H1 (cell line): Measurements from ENCODE around the gene PCIF1. TPM values are rescaled to one million over a fixed set of nuclear protein-coding genes. Genes with fewer than 3 reads are reported as not detected.

ENCODE experiments used
- CTCF ChIA-PET: fragments of 300-600 bp; sonication (Branson Sonifier 250); formaldehyde crosslinking; loops from one replicate; lab custom pipeline; 2021; ENCODE audit not compliant: partially characterized antibody; lab: Charles Lee
- POLR2A ChIA-PET: fragments of 300-600 bp; sonication (Branson Sonifier 250); formaldehyde crosslinking; loops from one replicate; lab custom pipeline; 2021; ENCODE audit warnings: inconsistent platforms; ENCODE audit not compliant: partially characterized antibody; lab: Charles Lee
- DNase-seq, 2 experiments: peaks; one replicate each; pipeline versions ENCODE4 v3.0.0 to v3.0.0-alpha.2; 2010 to 2022; ENCODE audit warnings: low spot score in 2 of 2, low read depth in 1 of 2, mixed read lengths in 1 of 2
- FAIRE-seq: peaks from 2 replicates; lab custom pipeline; 2011; peaks lifted over from hg19 to GRCh38; lab: Jason Lieb, UNC
- H2AFZ ChIP-seq: 2 replicates; pipeline ENCODE4 v1.8.1; 2012; ENCODE audit warnings: low read length, inconsistent platforms
- H2AK5ac ChIP-seq: 2 replicates; pipeline ENCODE4 v1.6.1; 2013; ENCODE audit warnings: low read depth, low read length
- H2BK120ac ChIP-seq: replicated peaks from 2 replicates; pipeline ENCODE3; 2013; ENCODE audit warnings: low read depth, low read length, inconsistent platforms
- H2BK12ac ChIP-seq: 2 replicates; pipeline ENCODE4 v1.6.1; 2013; ENCODE audit warnings: low read depth, low read length
- H2BK15ac ChIP-seq: 2 replicates; pipeline ENCODE4 v1.6.1; 2013; ENCODE audit warnings: low read length
- H2BK20ac ChIP-seq: 2 replicates; pipeline ENCODE4 v1.6.1; 2013; ENCODE audit warnings: low read length
- H2BK5ac ChIP-seq: 2 replicates; pipeline ENCODE4 v1.6.1; 2013; ENCODE audit warnings: low read depth, low read length
- H3K14ac ChIP-seq: 2 replicates; pipeline ENCODE4 v1.6.1; 2013; ENCODE audit warnings: inconsistent platforms; ENCODE audit not compliant: insufficient read length
- H3K18ac ChIP-seq: 2 replicates; pipeline ENCODE4 v1.6.1; 2013; ENCODE audit warnings: low read length; ENCODE audit errors: extremely low read depth
- H3K23ac ChIP-seq: 2 replicates; pipeline ENCODE4 v1.6.1; 2013; ENCODE audit warnings: inconsistent platforms; ENCODE audit not compliant: insufficient read length
- H3K23me2 ChIP-seq: 2 replicates; pipeline ENCODE4 v1.6.1; 2013; ENCODE audit warnings: low read depth, low read length
- H3K27ac ChIP-seq: 2 replicates; pipeline ENCODE4 v1.6.1; 2011; ENCODE audit warnings: low read depth, low read length, inconsistent platforms
- H3K27me3 ChIP-seq, 4 experiments: replicated peaks in 1 of 4; 1 replicate in 1 of 4; 2 replicates in 3 of 4; pipeline versions ENCODE4 v1.6.1 to v1.8.1; 2011 to 2013; ENCODE audit warnings: low read length in 3 of 4, mild to moderate bottlenecking in 3 of 4, inconsistent platforms in 2 of 4, mixed read lengths in 2 of 4, moderate library complexity in 1 of 4; ENCODE audit not compliant: control insufficient read depth in 3 of 4, insufficient read depth in 3 of 4; ENCODE audit errors: extremely low read depth in 1 of 4
- H3K36me3 ChIP-seq, 4 experiments: 2 replicates each; pipeline versions ENCODE4 v1.6.1 to v1.8.1; 2011 to 2013; ENCODE audit warnings: mild to moderate bottlenecking in 4 of 4, low read length in 3 of 4, moderate library complexity in 2 of 4, control low read depth in 1 of 4, inconsistent platforms in 1 of 4; ENCODE audit not compliant: insufficient read depth in 4 of 4, control insufficient read depth in 2 of 4
- H3K4ac ChIP-seq: replicated peaks from 2 replicates; pipeline ENCODE3; 2013; ENCODE audit warnings: low read length, low read depth, mixed read lengths, inconsistent platforms; ENCODE audit not compliant: insufficient read length
- H3K4me1 ChIP-seq, 4 experiments: replicated peaks in 1 of 4; 1 replicate in 1 of 4; 2 replicates in 3 of 4; pipeline versions ENCODE4 v1.6.1 to v1.8.1; 2011 to 2013; ENCODE audit warnings: low read length in 3 of 4, inconsistent platforms in 2 of 4, mixed read lengths in 1 of 4; ENCODE audit not compliant: insufficient read depth in 4 of 4, control insufficient read depth in 3 of 4
- H3K4me2 ChIP-seq, 2 experiments: 2 replicates each; pipeline versions ENCODE4 v1.6.1 to v1.8.1; 2011 to 2013; ENCODE audit warnings: low read depth in 2 of 2, low read length in 2 of 2, control low read depth in 1 of 2, inconsistent platforms in 1 of 2, mild to moderate bottlenecking in 1 of 2; ENCODE audit not compliant: insufficient read depth in 1 of 2
- H3K4me3 ChIP-seq, 4 experiments: fragments of 200-600, 300-600 bp in 1 of 4; sonication (generic), shearing (Covaris generic), sonication (Bioruptor Twin) in 1 of 4; 2 replicates each; pipeline versions ENCODE4 v1.5.1 to v1.8.1; 2011 to 2016; ENCODE audit warnings: low read length in 4 of 4, low read depth in 3 of 4, control low read depth in 2 of 4, inconsistent platforms in 2 of 4, mild to moderate bottlenecking in 2 of 4, mixed read lengths in 1 of 4, moderate library complexity in 1 of 4; ENCODE audit not compliant: insufficient read depth in 2 of 4; ENCODE audit errors: extremely low read depth in 1 of 4
- H3K56ac ChIP-seq: replicated peaks from 2 replicates; pipeline ENCODE3; 2013; ENCODE audit warnings: low read depth, mild to moderate bottlenecking, mixed read lengths, low read length, inconsistent platforms; ENCODE audit not compliant: insufficient read length
- H3K79me1 ChIP-seq: 2 replicates; pipeline ENCODE4 v1.6.1; 2013; ENCODE audit warnings: low read depth, low read length, control low read depth
- H3K79me2 ChIP-seq, 2 experiments: 2 replicates each; pipeline versions ENCODE4 v1.6.1 to v1.8.1; 2012 to 2013; ENCODE audit warnings: low read length in 2 of 2, mild to moderate bottlenecking in 2 of 2, inconsistent platforms in 1 of 2; ENCODE audit not compliant: insufficient read depth in 2 of 2, control insufficient read depth in 1 of 2
- H3K9ac ChIP-seq, 4 experiments: replicated peaks in 1 of 4; 1 replicate in 1 of 4; 2 replicates in 3 of 4; pipeline versions ENCODE4 v1.6.1 to v1.8.1; 2011 to 2013; ENCODE audit warnings: low read depth in 3 of 4, low read length in 3 of 4, control low read depth in 2 of 4, mild to moderate bottlenecking in 2 of 4, moderate library complexity in 2 of 4, inconsistent platforms in 1 of 4; ENCODE audit errors: extremely low read depth in 1 of 4
- H3K9me3 ChIP-seq, 2 experiments: 2 replicates each; pipeline versions ENCODE4 v1.6.1 to v1.8.1; 2012 to 2013; ENCODE audit warnings: mild to moderate bottlenecking in 2 of 2, moderate library complexity in 2 of 2, control low read depth in 1 of 2, inconsistent platforms in 1 of 2, low read depth in 1 of 2, low read length in 1 of 2, mixed read lengths in 1 of 2; ENCODE audit not compliant: insufficient read depth in 2 of 2
- H4K20me1 ChIP-seq, 2 experiments: replicated peaks in 1 of 2; 2 replicates each; pipeline versions ENCODE3 to v1.8.1; 2011 to 2013; ENCODE audit warnings: inconsistent platforms in 2 of 2, low read length in 2 of 2, mild to moderate bottlenecking in 1 of 2; ENCODE audit not compliant: insufficient read depth in 2 of 2, control insufficient read depth in 1 of 2
- H4K5ac ChIP-seq: 2 replicates; pipeline ENCODE4 v1.6.1; 2013; ENCODE audit warnings: low read length, low read depth, mixed read lengths, inconsistent platforms; ENCODE audit not compliant: insufficient read length
- H4K8ac ChIP-seq: 2 replicates; pipeline ENCODE4 v1.8.0; 2013; ENCODE audit warnings: mild to moderate bottlenecking, moderate library complexity, low read length, inconsistent platforms; ENCODE audit not compliant: insufficient read depth; ENCODE audit errors: extremely low read depth
- H4K91ac ChIP-seq: replicated peaks from 2 replicates; pipeline ENCODE3; 2013; ENCODE audit warnings: low read length, mixed read lengths, inconsistent platforms; ENCODE audit not compliant: insufficient read length
- BCL11A ChIP-seq, 2 experiments: IDR thresholded peaks; one replicate each; pipeline ENCODE4 v1.6.1; 2011; ENCODE audit warnings: low read depth in 2 of 2, low read length in 2 of 2, mild to moderate bottlenecking in 2 of 2
- GTF2F1 ChIP-seq: IDR thresholded peaks from 2 replicates; pipeline ENCODE4 v1.6.1; 2012; ENCODE audit warnings: low read depth, low read length, improper control_type of control experiment, borderline replicate concordance
- JUND ChIP-seq: IDR thresholded peaks from 2 replicates; pipeline ENCODE4 v1.6.1; 2011; ENCODE audit warnings: mild to moderate bottlenecking, improper control_type of control experiment, low read length
- KDM1A ChIP-seq: fragments of 200-600, 300-600 bp; sonication (generic); IDR thresholded peaks from 2 replicates; pipeline ENCODE4 v1.7.1; 2016; ENCODE audit warnings: mild to moderate bottlenecking, low read length, borderline replicate concordance
- POLR2A ChIP-seq, 2 experiments: IDR thresholded peaks; 1 replicate in 1 of 2; 2 replicates in 1 of 2; pipeline ENCODE4 v1.6.1; 2011; ENCODE audit warnings: low read depth in 2 of 2, low read length in 2 of 2, mild to moderate bottlenecking in 2 of 2; ENCODE audit errors: control extremely low read depth in 1 of 2
- RFX5 ChIP-seq: IDR thresholded peaks from 2 replicates; pipeline ENCODE4 v1.6.1; 2011; ENCODE audit warnings: low read depth, low read length, improper control_type of control experiment, borderline replicate concordance
- RNF2 ChIP-seq: fragments of 200-900, 300-1000 bp; sonication (generic); IDR thresholded peaks from 2 replicates; pipeline ENCODE4 v1.7.1; 2016; ENCODE audit warnings: borderline replicate concordance, low read depth, mild to moderate bottlenecking, antibody characterized with exemption, low read length; ENCODE audit not compliant: poor library complexity, severe bottlenecking; ENCODE audit errors: missing control alignments
- SAP30 ChIP-seq: fragments of 300-600 bp; sonication (generic); IDR thresholded peaks from 2 replicates; pipeline ENCODE4 v1.7.1; 2012; ENCODE audit warnings: low read length, moderate library complexity, mild to moderate bottlenecking, inconsistent platforms; ENCODE audit not compliant: insufficient read depth, insufficient replicate concordance
- SP1 ChIP-seq: IDR thresholded peaks from 2 replicates; pipeline ENCODE4 v1.6.1; 2011; ENCODE audit warnings: low read depth, low read length
- TAF7 ChIP-seq: optimal IDR thresholded peaks from 2 replicates; pipeline ENCODE3; 2011; ENCODE audit warnings: low read depth, mild to moderate bottlenecking, inconsistent platforms, low read length, moderate library complexity, borderline replicate concordance
- TBP ChIP-seq: IDR thresholded peaks from 2 replicates; pipeline ENCODE4 v1.6.1; 2011; ENCODE audit warnings: low read depth, low read length, improper control_type of control experiment
- WGBS, 2 experiments: shearing (Covaris generic) in 1 of 2; methylation state at CpG; one replicate each; pipeline versions ENCODE4 v1.1.6 to v1.1.7; 2013 to 2015; ENCODE audit warnings: low lambda C conversion rate in 2 of 2, mixed read lengths in 2 of 2, inconsistent platforms in 1 of 2, low coverage in 1 of 2, missing lambda C conversion rate in 1 of 2; ENCODE audit not compliant: insufficient replicate concordance in 2 of 2, insufficient coverage in 1 of 2, insufficient read length in 1 of 2; ENCODE audit errors: extremely low coverage in 1 of 2, missing lambda C conversion rate in 1 of 2; 5-methylcytosine and 5-hydroxymethylcytosine counted together
- polyA plus RNA-seq, 7 experiments: library from polyadenylated mRNA; depleted of rRNA in 3 of 7; stranded (reverse) in 5 of 7; unstranded in 2 of 7; fragments of >200 nt in 5 of 7; fragments of 200-250 nt in 2 of 7; gene quantifications; 1 replicate in 5 of 7; 2 replicates in 1 of 7; 4 replicates in 1 of 7; pipeline versions ENCODE4 v1.2.1 to v1.2.3, GENCODE V29; 2011 to 2013; ENCODE audit warnings: missing spikeins in 2 of 7, mixed read lengths in 2 of 7
- total RNA-seq: library from RNA; stranded (reverse); fragmentation: NEBNext Ultra II Directional; extraction: Animal tissue kit (Norgen Biotek cat#: 25700); gene quantifications from 2 replicates; pipeline ENCODE4 v1.2.1, GENCODE V29; 2021

The PCIF1 gene
- total and polyA plus RNA-seq, 2 of the 8 experiments (the other 6 are each of a cell fraction or from before 2014, with no cell fraction given), result 30.3 to 30.6 TPM

DNA sequence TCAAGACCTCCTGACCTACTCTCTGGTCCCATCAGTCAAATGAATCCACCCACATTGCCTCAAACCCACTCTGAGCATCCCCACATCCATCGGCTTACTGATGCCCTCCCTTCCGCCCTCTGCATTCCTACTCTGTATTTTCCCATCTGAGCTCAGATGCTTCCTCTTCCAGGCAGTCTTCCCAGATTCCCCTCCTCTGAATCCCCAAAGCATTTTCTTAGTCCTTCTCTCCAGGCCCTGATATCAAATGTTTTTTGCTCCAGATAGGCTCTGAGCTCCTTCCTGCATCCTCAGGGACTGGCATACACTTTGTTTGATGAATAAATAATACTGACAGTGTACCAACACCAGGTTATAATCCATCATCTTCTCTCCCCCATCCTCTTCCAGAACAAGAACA, 26.4 kb upstream of the PCIF1 start:
- no peak overlapping the region for H2BK5ac ChIP-seq
- 97% methylated on average over 2 of the region's 2 CpGs; no CpG with 5 or more reads in 1 of the 2 experiments for WGBS, 2 experiments
- no peak overlapping the region for H2BK12ac ChIP-seq
- H3K23ac ChIP-seq, result no peak overlapping the region
- no peak overlapping the region for H2BK120ac ChIP-seq
- H2AFZ ChIP-seq, result no peak overlapping the region
- peaks cover 0 to 2% (median 0%) of the 10 kb centered on the region in 4 experiments; a peak in 3 of 7 replicates for H3K4me1 ChIP-seq
- no peak overlapping the region for H3K14ac ChIP-seq
- no peak for TF ChIP-seq RNF2
- TF ChIP-seq JUND, result no peak
- TF ChIP-seq SP1, result no peak
- no peak for TF ChIP-seq SAP30
- TF ChIP-seq TBP, result no peak
- no peak for TF ChIP-seq RFX5
- TF ChIP-seq TAF7, result no peak
- no peak for TF ChIP-seq BCL11A (IDR thresholded peaks at IDR 0.05; ENCODE audit: low read depth in 2 of 2, low read length in 2 of 2)
- no peak for TF ChIP-seq POLR2A (IDR thresholded peaks at IDR 0.05; ENCODE audit: control extremely low read depth in 1 of 2, low read depth in 2 of 2, low read length in 2 of 2)
- TF ChIP-seq KDM1A, result no peak
- no peak for TF ChIP-seq GTF2F1
- no peak overlapping the region for H4K8ac ChIP-seq
- FAIRE-seq (no peak), DNase-seq (no peak)
- peaks cover 9 to 48% (median 34%) of the 10 kb centered on the region in 4 experiments for H3K36me3 ChIP-seq
- H2BK15ac ChIP-seq, result no peak overlapping the region
- CTCF ChIA-PET, result interaction anchor here (0.8 to 2.0 kb wide), 2 partner anchors 18 to 86 kb away, joined by 3 to 6 read pairs; no protein-coding TSS in a partner anchor
- H2AK5ac ChIP-seq, result no peak overlapping the region
- H4K91ac ChIP-seq, result no peak overlapping the region
- no peak overlapping the region for H2BK20ac ChIP-seq
- POLR2A ChIA-PET, result interaction anchor here (0.6 to 9.2 kb wide), 10 partner anchors 10 to 68 kb away, joined by 3 to 172 read pairs (median 4); partner anchors contain the start of genes CTSA, NEURL2 and PCIF1
- H3K9ac ChIP-seq, result no peak overlapping the region
- H3K4me3 ChIP-seq, result no peak overlapping the region
- no peak overlapping the region for H4K5ac ChIP-seq
- H3K9me3 ChIP-seq, result no peaks in the 10 kb centered on the region
- H3K27ac ChIP-seq, result no peak overlapping the region
- no peak overlapping the region for H3K4ac ChIP-seq
- no peaks in the 10 kb centered on the region for H3K27me3 ChIP-seq
- H3K56ac ChIP-seq, result no peak overlapping the region
- 0 out of 4 replicates have a peak, but pooled peaks cover 0 to 3% of the 10 kb centered on the region in 2 experiments for H3K79me2 ChIP-seq
- peaks cover 11% of the 10 kb centered on the region; the same call in 1 of the 2 replicates for H3K23me2 ChIP-seq
- no peaks in the 10 kb centered on the region; the same call in 1 of the 2 replicates for H3K79me1 ChIP-seq
- H3K4me2 ChIP-seq, result no peak overlapping the region
- H3K18ac ChIP-seq, result no peak overlapping the region
- H4K20me1 ChIP-seq, result peaks cover 2 to 12% of the 10 kb centered on the region in 2 experiments
